CD4-positive, alpha-beta T cell treated with Interleukin-12 subunit alpha and Interleukin-12 subunit beta, for 1 hour (primary cell): ENCODE results near the gene TMEM259.

Source experiments
- DNase-seq: peaks from one replicate; pipeline ENCODE4 v3.0.0-alpha.2; 2020

TMEM259 gene

GRCh38 chr19:1055028-1055425 lies 34.1 kb upstream of the TMEM259 start:
- no peak for DNase-seq

DNA sequence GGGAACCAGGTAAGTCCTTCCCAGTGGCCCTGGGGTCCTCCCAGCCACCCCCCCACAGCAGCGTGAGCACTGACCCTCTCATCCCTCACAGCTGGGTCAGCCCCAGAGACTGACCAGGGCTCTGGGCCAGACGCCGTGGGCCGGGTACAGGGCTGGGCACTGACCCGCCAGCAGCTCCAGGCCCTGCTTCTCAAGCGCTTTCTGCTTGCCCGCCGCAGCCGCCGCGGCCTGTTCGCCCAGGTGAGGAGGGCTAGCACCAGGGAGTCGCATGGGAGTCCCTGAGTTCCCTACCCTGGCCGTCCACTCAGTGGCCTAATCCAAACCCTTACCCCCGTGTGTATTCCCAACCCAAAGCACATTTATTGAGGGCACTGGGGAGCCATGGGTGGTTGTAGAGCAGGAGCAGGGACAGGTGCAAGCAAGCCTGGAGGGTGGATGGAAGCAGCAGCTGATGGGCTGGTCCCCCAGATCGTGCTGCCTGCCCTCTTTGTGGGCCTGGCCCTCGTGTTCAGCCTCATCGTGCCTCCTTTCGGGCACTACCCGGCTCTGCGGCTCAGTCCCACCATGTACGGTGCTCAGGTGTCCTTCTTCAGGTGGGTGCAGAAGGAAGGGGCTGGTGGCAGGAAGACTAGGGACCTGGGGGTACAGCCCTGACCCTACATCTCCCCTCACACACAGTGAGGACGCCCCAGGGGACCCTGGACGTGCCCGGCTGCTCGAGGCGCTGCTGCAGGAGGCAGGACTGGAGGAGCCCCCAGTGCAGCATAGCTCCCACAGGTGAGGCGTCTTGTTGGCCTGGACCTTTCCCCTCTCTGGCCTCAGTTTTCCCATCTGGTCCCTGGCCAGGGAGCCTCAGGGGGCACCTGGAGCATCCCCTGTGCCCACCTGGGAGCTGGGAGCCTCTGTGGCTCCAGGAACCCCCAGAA lies 33.4 kb upstream of the TMEM259 start:
- no peak for DNase-seq

GRCh38 chr19:1053176-1054101 lies 32.5 kb upstream of the TMEM259 start:
- DNase-seq, result no peak

DNA sequence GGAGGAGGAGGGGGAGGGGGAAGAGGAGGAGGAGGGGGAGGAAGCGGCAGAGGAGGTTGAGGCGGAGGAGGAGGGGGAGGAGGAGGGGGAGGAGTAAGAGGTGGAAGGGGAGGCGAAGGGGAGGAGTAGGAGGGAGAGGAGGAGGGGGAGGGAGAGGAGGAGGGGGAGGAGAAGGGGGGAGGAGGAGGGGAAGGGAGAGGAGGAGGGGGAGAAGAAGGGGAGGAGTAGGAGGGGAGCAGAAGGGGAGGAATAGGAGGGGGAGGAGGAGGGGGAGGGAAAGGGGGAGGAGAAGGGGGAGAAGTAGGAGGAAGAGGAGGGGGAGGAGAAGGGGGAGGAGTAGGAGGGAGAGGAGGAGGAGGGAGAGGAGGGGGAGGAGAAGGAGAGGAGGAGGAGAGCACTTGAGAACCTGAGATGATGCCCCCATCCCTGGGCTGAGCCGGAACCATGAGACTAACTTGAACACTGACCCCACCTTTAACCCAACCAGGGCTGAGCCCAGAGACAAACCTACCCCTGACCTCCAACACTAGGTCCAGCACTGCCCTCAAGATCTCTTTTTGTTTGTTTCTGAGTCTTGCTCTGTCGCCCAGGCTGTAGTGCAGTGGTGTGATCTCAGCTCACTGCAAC lies 31.5 kb upstream of the TMEM259 start:
- DNase-seq, result no peak

DNA sequence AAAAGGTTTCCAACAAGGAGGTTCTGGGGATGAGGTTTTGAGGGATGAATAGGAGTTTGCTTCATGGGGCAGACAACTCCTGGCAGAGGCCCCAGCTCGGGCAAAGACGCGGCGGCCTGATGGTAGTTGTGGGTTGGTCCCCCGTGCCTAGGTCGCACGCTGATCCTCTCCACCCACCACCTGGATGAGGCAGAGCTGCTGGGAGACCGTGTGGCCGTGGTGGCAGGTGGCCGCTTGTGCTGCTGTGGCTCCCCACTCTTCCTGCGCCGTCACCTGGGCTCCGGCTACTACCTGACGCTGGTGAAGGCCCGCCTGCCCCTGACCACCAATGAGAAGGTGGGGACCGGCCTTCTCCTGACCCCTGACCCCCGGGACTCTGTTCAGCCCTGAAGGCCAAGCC lies 30.9 kb upstream of the TMEM259 start:
- no peak for DNase-seq

DNA sequence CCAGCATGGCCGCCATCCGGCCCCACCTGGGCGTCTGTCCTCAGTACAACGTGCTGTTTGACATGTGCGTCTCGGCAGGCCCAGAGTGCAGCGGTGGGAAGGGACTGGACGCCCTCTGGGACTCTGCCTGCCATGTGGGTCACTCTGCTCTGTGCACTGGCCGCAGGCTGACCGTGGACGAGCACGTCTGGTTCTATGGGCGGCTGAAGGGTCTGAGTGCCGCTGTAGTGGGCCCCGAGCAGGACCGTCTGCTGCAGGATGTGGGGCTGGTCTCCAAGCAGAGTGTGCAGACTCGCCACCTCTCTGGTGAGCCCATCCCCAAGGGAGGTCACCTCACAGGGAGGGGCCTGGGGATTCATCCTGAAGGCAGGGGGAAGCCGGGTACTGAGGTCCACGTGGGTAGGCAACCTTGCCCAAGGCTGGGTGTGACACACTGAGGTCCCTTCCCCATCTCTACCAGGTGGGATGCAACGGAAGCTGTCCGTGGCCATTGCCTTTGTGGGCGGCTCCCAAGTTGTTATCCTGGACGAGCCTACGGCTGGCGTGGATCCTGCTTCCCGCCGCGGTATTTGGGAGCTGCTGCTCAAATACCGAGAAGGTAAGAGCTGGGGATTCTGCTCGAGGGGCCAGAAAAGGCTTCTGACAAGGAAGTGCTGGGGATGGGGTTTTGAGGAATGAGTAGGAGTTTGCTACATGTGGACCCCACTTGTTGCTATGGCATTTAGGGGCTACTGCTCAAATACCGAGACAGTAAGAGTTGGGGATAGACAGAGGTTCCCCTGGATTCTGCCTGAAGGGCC lies 30.3 kb upstream of the TMEM259 start:
- DNase-seq, result no peak

- DNase-seq, result no peak
Observed at GRCh38 chr19:1049800-1050199, 28.9 kb upstream of the TMEM259 start.

DNA sequence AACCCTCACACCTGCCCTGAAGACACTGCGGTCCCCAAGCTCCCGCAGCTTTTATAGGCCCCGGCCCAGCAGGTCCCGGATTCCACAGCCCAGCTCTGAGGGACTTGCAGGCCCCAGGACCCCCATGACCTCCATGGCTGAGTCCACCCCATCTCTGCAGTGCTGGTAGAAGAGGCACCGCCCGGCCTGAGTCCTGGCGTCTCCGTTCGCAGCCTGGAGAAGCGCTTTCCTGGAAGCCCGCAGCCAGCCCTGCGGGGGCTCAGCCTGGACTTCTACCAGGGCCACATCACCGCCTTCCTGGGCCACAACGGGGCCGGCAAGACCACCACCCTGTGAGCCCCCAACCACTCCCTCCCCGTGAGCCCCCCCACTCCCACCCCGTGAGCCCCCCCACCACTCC lies 28.2 kb upstream of the TMEM259 start:
- no peak for DNase-seq

GRCh38 chr19:1047696-1048147 lies 26.8 kb upstream of the TMEM259 start:
- no peak for DNase-seq

DNA sequence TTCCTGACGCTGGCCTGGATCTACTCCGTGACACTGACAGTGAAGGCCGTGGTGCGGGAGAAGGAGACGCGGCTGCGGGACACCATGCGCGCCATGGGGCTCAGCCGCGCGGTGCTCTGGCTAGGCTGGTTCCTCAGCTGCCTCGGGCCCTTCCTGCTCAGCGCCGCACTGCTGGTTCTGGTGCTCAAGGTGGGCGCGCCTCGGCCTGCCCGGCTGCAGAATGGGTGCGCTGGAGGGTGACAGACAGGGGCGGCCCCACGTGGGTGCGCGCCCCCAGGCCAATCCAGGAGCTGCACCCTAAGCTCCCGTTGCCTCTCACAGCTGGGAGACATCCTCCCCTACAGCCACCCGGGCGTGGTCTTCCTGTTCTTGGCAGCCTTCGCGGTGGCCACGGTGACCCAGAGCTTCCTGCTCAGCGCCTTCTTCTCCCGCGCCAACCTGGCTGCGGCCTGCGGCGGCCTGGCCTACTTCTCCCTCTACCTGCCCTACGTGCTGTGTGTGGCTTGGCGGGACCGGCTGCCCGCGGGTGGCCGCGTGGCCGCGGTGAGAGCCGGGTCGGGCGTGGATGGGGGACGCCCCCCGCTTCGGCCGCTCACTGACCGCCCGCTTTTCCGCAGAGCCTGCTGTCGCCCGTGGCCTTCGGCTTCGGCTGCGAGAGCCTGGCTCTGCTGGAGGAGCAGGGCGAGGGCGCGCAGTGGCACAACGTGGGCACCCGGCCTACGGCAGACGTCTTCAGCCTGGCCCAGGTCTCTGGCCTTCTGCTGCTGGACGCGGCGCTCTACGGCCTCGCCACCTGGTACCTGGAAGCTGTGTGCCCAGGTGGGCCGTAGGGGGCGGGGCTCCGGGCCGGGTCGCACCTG lies 26.1 kb upstream of the TMEM259 start:
- DNase-seq, result no peak

DNA sequence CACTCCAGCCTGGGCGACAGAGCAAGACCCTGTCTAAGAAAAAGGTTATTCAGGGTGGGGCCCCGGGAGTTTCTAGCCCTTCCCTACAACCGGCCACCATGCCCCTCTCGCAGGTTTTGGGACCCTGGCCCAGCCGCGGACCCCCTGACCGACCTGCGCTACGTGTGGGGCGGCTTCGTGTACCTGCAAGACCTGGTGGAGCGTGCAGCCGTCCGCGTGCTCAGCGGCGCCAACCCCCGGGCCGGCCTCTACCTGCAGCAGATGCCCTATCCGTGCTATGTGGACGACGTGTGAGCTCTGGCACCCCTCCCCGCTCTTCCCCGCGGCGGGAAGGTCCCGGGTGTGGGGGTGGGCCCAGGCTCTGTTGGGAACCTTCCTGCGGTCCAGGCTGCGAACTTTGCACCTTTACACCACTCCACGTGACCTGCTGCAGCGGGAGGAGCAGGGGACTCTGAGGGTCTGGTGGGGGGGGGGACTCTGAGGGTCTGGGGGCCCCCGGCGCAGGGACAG lies 25.2 kb upstream of the TMEM259 start:
- no peak for DNase-seq

DNA sequence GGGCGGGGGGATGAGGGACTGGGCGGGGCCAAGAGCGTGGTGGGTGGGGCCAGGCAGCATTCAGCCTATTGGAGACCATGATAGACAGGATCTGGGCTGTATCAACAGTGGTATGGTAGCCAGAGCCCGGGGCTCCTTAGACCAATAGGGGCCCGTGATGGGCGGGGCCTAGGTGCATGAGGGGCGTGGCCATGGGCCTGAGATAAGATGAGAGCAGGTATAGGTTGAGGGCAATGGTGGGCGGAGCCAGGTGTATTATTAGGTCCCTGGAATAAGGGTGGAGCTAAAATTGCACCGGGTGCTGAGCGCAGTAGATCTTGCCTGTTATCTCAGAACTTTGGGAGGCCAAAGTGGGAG lies 24.3 kb upstream of the TMEM259 start:
- DNase-seq, result peak; percentile 82

DNA sequence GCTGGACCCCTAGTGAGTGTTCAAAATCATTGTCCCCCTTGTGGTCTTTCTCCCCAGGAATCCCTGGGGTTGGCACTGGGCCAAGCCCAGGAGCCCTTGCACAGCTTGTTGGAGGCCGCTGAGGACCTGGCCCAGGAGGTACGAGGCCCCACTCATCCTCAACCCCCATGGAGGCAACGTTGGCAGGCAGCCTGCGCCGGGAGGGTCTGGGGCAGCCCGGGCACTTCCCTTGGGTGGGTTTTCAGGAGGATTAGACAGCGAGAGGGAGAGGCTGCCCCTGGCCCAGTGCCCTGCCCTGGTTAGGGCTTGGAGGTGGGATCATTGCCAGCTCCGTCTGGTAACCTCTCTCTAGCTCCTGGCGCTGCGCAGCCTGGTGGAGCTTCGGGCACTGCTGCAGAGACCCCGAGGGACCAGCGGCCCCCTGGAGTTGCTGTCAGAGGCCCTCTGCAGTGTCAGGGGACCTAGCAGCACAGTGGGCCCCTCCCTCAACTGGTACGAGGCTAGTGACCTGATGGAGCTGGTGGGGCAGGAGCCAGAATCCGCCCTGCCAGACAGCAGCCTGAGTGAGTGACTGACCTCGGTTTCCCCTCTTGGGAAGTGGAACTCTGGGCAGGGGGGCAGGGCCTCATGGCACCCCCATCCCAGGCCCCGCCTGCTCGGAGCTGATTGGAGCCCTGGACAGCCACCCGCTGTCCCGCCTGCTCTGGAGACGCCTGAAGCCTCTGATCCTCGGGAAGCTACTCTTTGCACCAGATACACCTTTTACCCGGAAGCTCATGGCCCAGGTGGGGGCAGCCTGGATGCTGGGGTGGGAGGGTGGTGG lies 22.0 kb upstream of the TMEM259 start:
- no peak for DNase-seq

DNA sequence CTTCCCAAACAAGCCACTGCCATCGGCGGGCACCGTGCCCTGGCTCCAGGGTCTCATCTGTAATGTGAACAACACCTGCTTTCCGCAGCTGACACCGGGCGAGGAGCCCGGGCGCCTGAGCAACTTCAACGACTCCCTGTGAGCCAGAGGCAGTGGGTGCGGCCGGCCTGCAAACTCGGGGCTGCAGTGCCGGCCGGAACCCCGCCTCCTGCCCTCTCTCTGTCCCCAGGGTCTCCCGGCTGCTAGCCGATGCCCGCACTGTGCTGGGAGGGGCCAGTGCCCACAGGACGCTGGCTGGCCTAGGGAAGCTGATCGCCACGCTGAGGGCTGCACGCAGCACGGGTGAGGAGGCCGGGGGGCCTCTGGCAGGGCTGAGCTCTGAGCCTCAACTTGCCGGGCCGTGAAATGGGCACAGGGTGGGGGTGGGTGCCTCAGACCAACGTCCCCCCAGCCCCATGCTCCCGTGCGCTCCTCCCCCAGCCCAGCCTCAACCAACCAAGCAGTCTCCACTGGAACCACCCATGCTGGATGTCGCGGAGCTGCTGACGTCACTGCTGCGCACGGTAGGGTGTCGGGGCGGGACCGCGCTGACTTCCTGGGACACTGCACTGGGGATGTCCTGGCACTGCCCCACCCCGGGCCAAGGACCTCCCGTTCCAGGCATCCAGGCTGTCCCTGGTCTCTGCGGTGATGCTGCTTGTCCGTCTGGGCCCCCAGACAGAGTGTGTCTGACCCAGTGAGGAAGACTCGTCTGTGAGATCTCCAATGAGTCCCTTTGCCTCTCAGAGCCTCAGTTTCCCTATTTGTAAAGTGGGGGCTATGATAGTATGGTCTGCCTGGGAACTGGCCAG lies 21.1 kb upstream of the TMEM259 start:
- DNase-seq, result no peak

GRCh38 chr19:1041272-1041834 lies 20.4 kb upstream of the TMEM259 start:
- DNase-seq, result no peak

GRCh38 chr19:1040476-1041271 lies 19.8 kb upstream of the TMEM259 start:
- peak; percentile 94 for DNase-seq

GRCh38 chr19:1039646-1040475 lies 18.9 kb upstream of the TMEM259 start, which contains the start of gene ABCA7:
ABCA7 (plus strand) TSS chr19:1040107; CDS start chr19:1041362, 1,255 bp downstream.
- DNase-seq, result peak; percentile 99
